Skeletal muscle satellite cell (primary cell): Measurements from ENCODE around the gene DCAF16.

Source experiments
- H3K27me3 ChIP-seq: 2 replicates; pipeline ENCODE4 v1.7.0; 2013; ENCODE audit warnings: low read length; ENCODE audit not compliant: control insufficient read depth, insufficient read depth
- H3K36me3 ChIP-seq: 2 replicates; pipeline ENCODE4 v1.7.0; 2013; ENCODE audit warnings: mild to moderate bottlenecking, control low read depth, low read length; ENCODE audit not compliant: insufficient read depth
- H3K4me1 ChIP-seq: 2 replicates; pipeline ENCODE4 v1.7.0; 2013; ENCODE audit warnings: low read length; ENCODE audit not compliant: control insufficient read depth, insufficient read depth
- H3K4me2 ChIP-seq: 2 replicates; pipeline ENCODE4 v1.7.0; 2013; ENCODE audit warnings: mild to moderate bottlenecking, low read length
- H3K4me3 ChIP-seq: 2 replicates; pipeline ENCODE4 v1.7.0; 2013; ENCODE audit warnings: low read length
- H3K9ac ChIP-seq: 2 replicates; pipeline ENCODE4 v1.7.0; 2013; ENCODE audit warnings: mild to moderate bottlenecking, low read depth, low read length, moderate library complexity
- H3K9me3 ChIP-seq: replicated peaks from 2 replicates; pipeline ENCODE4 v1.7.0; 2013; ENCODE audit warnings: mild to moderate bottlenecking, control low read depth, low read length

Gene DCAF16

GRCh38 chr4:17781300-17782287 lies 29.0 kb downstream of the DCAF16 start, which contains the start of gene FAM184B:
FAM184B (minus strand) TSS chr4:17781621; CDS start chr4:17781299, 322 bp downstream.
- Histone ChIP-seq H3K9ac (no peak within 1 kb of the TSS), H3K4me1 (peaks cover 17% of the 10 kb centered on the region), H3K36me3 (no peaks in the 10 kb centered on the region), H3K27me3 (peaks cover 34% of the 10 kb centered on the region), H3K9me3 (no peaks in the 10 kb centered on the region), H3K4me2 (peak within 1 kb of the TSS; percentile 97), H3K4me3 (peak within 1 kb of the TSS; percentile 70)

DNA sequence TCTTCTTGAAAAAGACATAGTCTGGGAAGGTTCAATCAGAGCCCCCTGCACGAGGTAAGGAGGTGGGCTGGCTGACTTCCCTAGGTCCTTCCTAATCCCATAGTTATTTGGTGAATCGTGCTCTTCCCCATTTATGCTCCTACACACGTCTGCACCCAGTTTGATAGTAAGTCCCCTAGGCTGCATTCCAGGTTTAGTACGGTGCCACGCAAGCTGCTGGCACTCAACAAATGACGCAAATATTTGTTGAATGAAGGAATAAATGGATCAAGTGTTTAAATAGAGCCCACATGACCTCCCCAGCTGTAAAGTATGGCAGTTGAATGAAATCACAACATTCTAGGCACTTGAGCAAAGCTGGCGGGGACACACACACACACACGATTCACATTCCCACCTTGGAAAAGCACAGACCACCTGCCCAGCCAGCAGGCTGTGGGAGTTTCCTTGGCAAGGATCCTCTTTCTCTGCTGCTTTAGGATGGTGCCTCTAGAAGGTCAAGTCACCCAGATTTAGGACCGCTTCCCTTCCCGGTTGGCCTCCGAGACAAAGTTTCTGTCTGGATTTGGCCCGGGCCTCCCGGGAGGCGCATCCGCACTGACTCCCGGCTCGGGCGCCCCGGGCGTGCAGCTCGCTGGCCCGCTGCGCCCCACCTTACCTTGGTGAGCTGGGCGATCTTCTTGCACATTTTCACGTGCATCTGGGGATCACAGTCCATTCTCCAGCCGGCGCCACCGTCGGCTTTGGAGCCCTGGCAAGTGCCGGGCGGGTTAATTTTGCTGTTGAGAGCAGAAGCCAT lies 29.9 kb downstream of the DCAF16 start:
- Histone ChIP-seq H3K4me2 (peak overlapping the region; percentile 97), H3K9ac (no peak overlapping the region), H3K4me3 (peak overlapping the region; percentile 70), H3K27me3 (peaks cover 34% of the 10 kb centered on the region), H3K4me1 (peaks cover 17% of the 10 kb centered on the region), H3K9me3 (no peaks in the 10 kb centered on the region), H3K36me3 (no peaks in the 10 kb centered on the region)

DNA sequence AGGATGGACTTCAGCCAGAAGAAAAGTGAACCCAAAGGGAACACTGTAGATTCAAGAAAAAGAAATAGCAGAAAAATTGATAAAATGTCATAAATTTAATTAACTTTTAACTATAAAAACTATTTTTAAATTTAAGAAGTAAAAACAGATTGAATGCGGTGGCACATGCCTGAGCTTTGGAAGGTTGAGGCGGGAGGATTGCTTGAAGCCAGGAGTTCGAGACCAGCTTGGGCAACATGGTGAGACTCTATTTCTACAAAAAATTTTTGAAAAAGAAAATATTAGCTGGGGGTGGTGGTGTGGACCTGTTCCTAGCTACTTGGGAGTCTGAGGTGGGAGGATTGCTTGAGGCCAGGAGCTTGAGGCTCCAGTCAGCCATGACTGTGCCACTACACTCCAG lies 32.1 kb downstream of the DCAF16 start:
- Histone ChIP-seq H3K27me3 (peaks cover 34% of the 10 kb centered on the region), H3K4me3 (no peak overlapping the region), H3K9ac (no peak overlapping the region), H3K9me3 (no peaks in the 10 kb centered on the region), H3K4me2 (no peak overlapping the region), H3K36me3 (no peaks in the 10 kb centered on the region), H3K4me1 (peaks cover 17% of the 10 kb centered on the region)

GRCh38 chr4:17773135-17773698 lies 37.3 kb downstream of the DCAF16 start:
- no peak overlapping the region for H3K4me3 ChIP-seq
- peaks cover 5% of the 10 kb centered on the region for H3K27me3 ChIP-seq
- H3K9ac ChIP-seq = no peak overlapping the region
- H3K9me3 ChIP-seq = no peaks in the 10 kb centered on the region
- H3K36me3 ChIP-seq = no peaks in the 10 kb centered on the region
- H3K4me2 ChIP-seq = no peak overlapping the region
- no peaks in the 10 kb centered on the region for H3K4me1 ChIP-seq

GRCh38 chr4:17771284-17771908 lies 39.2 kb downstream of the DCAF16 start:
- no peaks in the 10 kb centered on the region for H3K9me3 ChIP-seq
- no peaks in the 10 kb centered on the region for H3K36me3 ChIP-seq
- no peak overlapping the region for H3K4me2 ChIP-seq
- no peak overlapping the region for H3K9ac ChIP-seq
- no peaks in the 10 kb centered on the region for H3K4me1 ChIP-seq
- peaks cover 5% of the 10 kb centered on the region for H3K27me3 ChIP-seq
- no peak overlapping the region for H3K4me3 ChIP-seq

GRCh38 chr4:17770845-17771244 lies 39.7 kb downstream of the DCAF16 start:
- Histone ChIP-seq H3K27me3 (peaks cover 5% of the 10 kb centered on the region), H3K9ac (no peak overlapping the region), H3K9me3 (no peaks in the 10 kb centered on the region), H3K4me1 (no peaks in the 10 kb centered on the region), H3K4me3 (no peak overlapping the region), H3K4me2 (no peak overlapping the region), H3K36me3 (no peaks in the 10 kb centered on the region)

DNA sequence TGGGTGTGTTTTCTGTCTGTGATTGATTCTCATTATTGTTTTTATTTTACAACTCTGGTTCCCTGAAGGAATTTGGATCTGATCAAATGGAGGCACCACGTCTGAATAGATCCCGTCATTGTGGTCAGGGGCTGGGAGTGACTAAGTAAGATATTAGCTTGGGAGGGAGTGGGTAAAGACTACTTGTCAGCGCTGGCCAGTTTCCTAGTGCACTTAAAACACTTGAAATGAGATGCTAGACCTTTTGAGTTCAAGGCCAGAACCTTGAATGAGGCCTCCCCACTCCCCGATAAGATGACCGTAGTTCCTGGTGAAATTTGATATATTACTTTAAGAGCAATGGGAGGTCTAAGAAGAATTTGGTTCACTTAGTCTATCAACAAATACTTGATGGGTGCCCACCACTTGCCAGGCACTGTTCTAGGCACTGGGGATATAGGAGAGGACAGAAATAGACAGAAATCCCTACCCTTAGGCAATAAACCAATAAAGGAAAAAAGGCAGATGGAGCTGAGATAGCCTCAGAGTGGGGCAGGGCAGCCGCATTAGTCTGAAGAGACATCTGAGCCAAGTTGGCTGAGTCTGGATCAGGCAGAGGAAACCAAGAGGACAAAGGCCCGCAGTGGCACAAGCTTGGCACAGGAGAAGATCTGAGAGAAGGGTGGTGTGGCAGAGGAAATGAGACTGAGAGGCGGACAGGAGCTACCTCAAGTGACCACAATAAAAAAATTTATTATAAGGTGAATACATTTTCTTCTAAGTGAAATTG lies 41.0 kb downstream of the DCAF16 start:
- H3K9me3 ChIP-seq = no peaks in the 10 kb centered on the region
- H3K4me1 ChIP-seq = no peaks in the 10 kb centered on the region
- no peak overlapping the region for H3K4me2 ChIP-seq
- H3K9ac ChIP-seq = no peak overlapping the region
- H3K36me3 ChIP-seq = no peaks in the 10 kb centered on the region
- no peak overlapping the region for H3K4me3 ChIP-seq
- peaks cover 5% of the 10 kb centered on the region for H3K27me3 ChIP-seq

DNA sequence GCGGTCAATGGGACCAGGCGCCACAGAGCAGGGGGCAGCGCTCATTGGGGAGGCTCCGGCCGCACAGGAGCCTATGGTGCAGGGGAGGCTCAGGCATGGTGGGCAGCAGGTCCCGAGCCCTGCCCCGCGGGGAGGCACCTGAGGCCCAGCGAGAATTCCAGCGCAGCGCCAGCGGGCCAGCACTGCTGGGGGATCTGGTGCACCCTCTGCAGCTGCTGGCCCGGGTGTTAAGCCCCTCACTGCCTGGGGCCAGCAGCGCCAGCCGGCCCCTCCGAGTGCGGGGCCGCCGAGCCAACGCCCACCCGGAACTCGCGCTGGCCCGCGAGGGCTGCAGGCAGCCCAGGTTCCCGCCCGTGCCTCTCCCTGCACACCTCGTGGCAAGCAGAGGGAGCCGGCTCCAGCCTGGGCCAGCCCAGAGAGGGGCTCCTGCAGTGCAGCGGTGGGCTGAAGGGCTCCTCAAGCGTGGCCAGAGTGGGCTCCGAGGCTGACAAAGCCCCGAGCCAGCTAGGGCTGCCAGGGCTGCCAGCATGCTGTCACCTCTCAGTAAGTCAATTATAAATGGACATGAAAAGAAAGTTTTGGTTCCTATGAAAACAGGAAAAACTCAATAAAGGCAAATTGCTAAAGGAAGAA lies 43.6 kb downstream of the DCAF16 start:
- Histone ChIP-seq H3K9ac (no peak overlapping the region), H3K9me3 (no peaks in the 10 kb centered on the region), H3K27me3 (peaks cover 5% of the 10 kb centered on the region), H3K36me3 (no peaks in the 10 kb centered on the region), H3K4me3 (no peak overlapping the region), H3K4me1 (no peaks in the 10 kb centered on the region), H3K4me2 (no peak overlapping the region)

GRCh38 chr4:17765514-17766286 lies 44.9 kb downstream of the DCAF16 start:
- Histone ChIP-seq H3K4me2 (no peak overlapping the region), H3K27me3 (no peaks in the 10 kb centered on the region), H3K9ac (no peak overlapping the region), H3K4me3 (no peak overlapping the region), H3K4me1 (no peaks in the 10 kb centered on the region), H3K9me3 (no peaks in the 10 kb centered on the region), H3K36me3 (no peaks in the 10 kb centered on the region)

DNA sequence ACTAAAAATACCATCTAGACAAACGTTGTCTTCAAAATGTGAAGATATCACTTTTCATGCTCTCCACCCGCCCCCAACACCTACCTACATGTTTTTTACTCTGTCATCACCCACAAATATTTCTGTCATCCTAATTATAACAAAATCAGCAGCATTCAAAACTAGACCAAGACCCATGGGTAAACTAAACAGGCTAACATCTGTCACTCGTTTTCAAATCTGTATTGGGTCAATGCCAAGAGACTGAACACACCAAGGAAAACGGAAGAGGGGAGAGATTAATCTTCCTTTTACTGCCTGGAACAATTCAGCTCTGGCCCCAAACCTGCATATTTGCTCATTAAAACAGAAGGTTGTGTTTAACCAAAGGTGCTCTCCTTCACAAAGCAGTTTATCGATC lies 46.6 kb downstream of the DCAF16 start:
- H3K4me3 ChIP-seq = no peak overlapping the region
- H3K36me3 ChIP-seq = no peaks in the 10 kb centered on the region
- no peaks in the 10 kb centered on the region for H3K9me3 ChIP-seq
- peaks cover 3% of the 10 kb centered on the region for H3K27me3 ChIP-seq
- no peak overlapping the region for H3K9ac ChIP-seq
- H3K4me2 ChIP-seq = no peak overlapping the region
- no peaks in the 10 kb centered on the region for H3K4me1 ChIP-seq
